OCI-LY7 (cell line): ENCODE measurements around the gene SFPQ. TPM values are rescaled to one million over a fixed set of nuclear protein-coding genes. Genes with fewer than 3 reads are reported as not detected.

Experiments used
- BruUV-seq: library from RNA; stranded (reverse); fragments of 400-500 nt; replicated peaks from 2 replicates; lab custom pipeline; 2021; lab: Mats Ljungman, UMichigan
- CTCF ChIA-PET: fragments of 300-600 bp; sonication (Branson Sonifier 250); formaldehyde crosslinking; loops from one replicate; lab custom pipeline; 2022; ENCODE audit warnings: antibody characterized with exemption; ENCODE audit not compliant: unreplicated experiment; lab: Charles Lee
- POLR2A ChIA-PET: fragments of 300-600 bp; sonication (Branson Sonifier 250); formaldehyde crosslinking; loops from one replicate; lab custom pipeline; 2022; ENCODE audit warnings: antibody characterized with exemption; lab: Charles Lee
- DNase-seq: peaks from one replicate; pipeline ENCODE4 v3.0.0-alpha.2; 2015; ENCODE audit warnings: low spot score
- H2AFZ ChIP-seq: fragments of 200-600 bp; sonication (generic), shearing (Covaris generic); 2 replicates; pipeline ENCODE4 v1.6.1; 2014; ENCODE audit warnings: mild to moderate bottlenecking, antibody characterized with exemption, low read length, moderate library complexity
- H3K27ac ChIP-seq: fragments of 200-600 bp; sonication (generic); 2 replicates; pipeline ENCODE4 v1.5.1; 2014; ENCODE audit warnings: mixed run types, low read depth, mild to moderate bottlenecking, moderate library complexity, low read length, inconsistent platforms; ENCODE audit not compliant: poor library complexity, severe bottlenecking
- H3K36me3 ChIP-seq: fragments of 200-600 bp; sonication (generic); 2 replicates; pipeline ENCODE4 v1.6.1; 2014; ENCODE audit warnings: mild to moderate bottlenecking, antibody characterized with exemption, low read length, moderate library complexity, mixed read lengths; ENCODE audit not compliant: insufficient read depth
- H3K4me1 ChIP-seq: fragments of 200-600 bp; sonication (generic); 2 replicates; pipeline ENCODE4 v1.5.1; 2014; ENCODE audit warnings: mild to moderate bottlenecking, low read length; ENCODE audit not compliant: insufficient read depth, poor library complexity, severe bottlenecking
- H3K4me2 ChIP-seq: fragments of 200-600 bp; sonication (generic); 2 replicates; pipeline ENCODE4 v1.6.1; 2014; ENCODE audit warnings: mild to moderate bottlenecking, low read length
- H3K4me3 ChIP-seq: fragments of 200-600 bp; sonication (generic); 2 replicates; pipeline ENCODE4 v1.5.1; 2014; ENCODE audit warnings: mild to moderate bottlenecking, low read depth, low read length; ENCODE audit not compliant: poor library complexity, severe bottlenecking
- H3K79me2 ChIP-seq: fragments of 200-600 bp; sonication (generic); 2 replicates; pipeline ENCODE4 v1.6.1; 2016; ENCODE audit warnings: low read depth, mild to moderate bottlenecking, low read length, moderate library complexity, mixed read lengths; ENCODE audit not compliant: insufficient read depth
- H3K9me2 ChIP-seq: fragments of 200-600 bp; sonication (generic); 2 replicates; pipeline ENCODE4 v1.6.1; 2016; ENCODE audit warnings: mild to moderate bottlenecking, low read length, mixed read lengths; ENCODE audit not compliant: insufficient read depth
- H3K9me3 ChIP-seq: fragments of 200-600 bp; sonication (generic); 2 replicates; pipeline ENCODE4 v1.6.1; 2014; ENCODE audit warnings: mild to moderate bottlenecking, mixed run types, low read length, mixed read lengths
- H4K20me1 ChIP-seq: fragments of 200-600 bp; sonication (generic); 2 replicates; pipeline ENCODE4 v1.6.1; 2014; ENCODE audit warnings: mild to moderate bottlenecking, antibody characterized with exemption, low read length, moderate library complexity, mixed read lengths; ENCODE audit not compliant: insufficient read depth
- CTCF ChIP-seq: fragments of 200-600 bp; sonication (generic); conservative IDR thresholded peaks from 2 replicates; pipeline ENCODE4 v1.5.1; 2014; ENCODE audit warnings: mild to moderate bottlenecking, antibody characterized with exemption, low read length, moderate library complexity, mixed read lengths
- EZH2phosphoT487 ChIP-seq: fragments of 200-600 bp; sonication (generic); IDR thresholded peaks from 2 replicates; pipeline ENCODE4 v1.6.1; 2018; ENCODE audit warnings: low read depth, borderline replicate concordance, mild to moderate bottlenecking, mixed run types, antibody characterized with exemption, low read length, moderate library complexity, mixed read lengths
- intact Hi-C: fragments of 100-400 bp; cut with micrococcal nuclease; formaldehyde crosslinking; loops from one replicate; pipeline ENCODE4 v1.10.0; 2022; ENCODE audit not compliant: unreplicated experiment
- small RNA-seq: library from RNA; depleted of rRNA; stranded (forward); fragments of <200 nt; gene quantifications from one replicate; pipeline ENCODE3, GENCODE V24; 2014
- total RNA-seq, 2 experiments: library from RNA; depleted of rRNA in 1 of 2; stranded (reverse); fragments of >200 nt in 1 of 2; shearing (Covaris generic) in 1 of 2; gene quantifications; 2 replicates each; pipeline ENCODE4 v1.2.3, GENCODE V29; 2014 to 2022

SFPQ gene
- total RNA-seq, 2 experiments from 2014 or later = 395 to 532 TPM

DNA sequence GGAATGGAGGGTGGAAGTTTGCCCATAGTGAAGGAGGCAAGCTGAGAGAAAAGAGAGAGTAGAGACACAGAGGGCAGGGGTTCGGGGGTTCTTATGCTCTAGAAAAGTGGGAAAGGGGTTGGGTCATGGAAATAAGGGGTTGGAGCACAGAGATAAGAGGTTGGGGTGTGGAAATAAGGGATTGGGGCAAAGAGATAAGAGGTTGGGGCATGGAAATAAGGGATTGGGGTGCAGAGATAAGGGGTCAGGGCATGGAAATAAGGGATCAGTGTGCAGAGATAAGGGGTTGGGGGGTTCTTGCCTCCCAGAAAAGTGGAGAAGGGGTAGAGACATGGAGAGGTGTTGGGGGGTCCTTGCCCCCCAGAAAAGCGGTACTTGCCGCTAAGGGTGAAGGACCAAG, 56.2 kb downstream of the SFPQ start:
- CTCF ChIA-PET = no interaction called here
- POLR2A ChIA-PET = no interaction called here
- no peak for DNase-seq
- no TSS peak for BruUV-seq
- H3K79me2 ChIP-seq = no peaks in the 10 kb centered on the region
- no peak overlapping the region for H3K4me3 ChIP-seq
- no peaks in the 10 kb centered on the region for H3K4me1 ChIP-seq
- no peaks in the 10 kb centered on the region for H3K9me3 ChIP-seq
- H3K27ac ChIP-seq = no peak overlapping the region
- no peak overlapping the region for H3K4me2 ChIP-seq
- TF ChIP-seq EZH2phosphoT487 (no peak), CTCF (no peak)
- H3K9me2 ChIP-seq = no peaks in the 10 kb centered on the region
- intact Hi-C loops = no loop called here
- no peaks in the 10 kb centered on the region for H4K20me1 ChIP-seq
- H3K36me3 ChIP-seq = no peaks in the 10 kb centered on the region
- no peak overlapping the region for H2AFZ ChIP-seq

Small RNAs within 50 kb of the gene (small RNA-seq; reads per million reads assigned to genes)
- not detected for gene RF00019

Other genes starting within 250 kb of the SFPQ start
- gene TMEM35B, start 207.8 kb downstream of the SFPQ start, total RNA-seq (2014; rRNA removed; shearing (Covaris generic)) = 15.5 and 16.5 TPM in 2 replicates
- 19.4 and 19.8 TPM in 2 replicates for gene TMEM35B, start 207.8 kb downstream of the SFPQ start, total RNA-seq (2022)
- gene ZMYM6, start 161.2 kb downstream of the SFPQ start, total RNA-seq (2014; rRNA removed; shearing (Covaris generic)) = 10.9 and 11.4 TPM in 2 replicates
- 24.2 and 30.5 TPM in 2 replicates for gene ZMYM6, start 161.2 kb downstream of the SFPQ start, total RNA-seq (2022)
- 6.1 and 6.9 TPM in 2 replicates for gene ZMYM1, start 113.8 kb downstream of the SFPQ start, total RNA-seq (2014; rRNA removed; shearing (Covaris generic))
- gene ZMYM1, start 113.8 kb downstream of the SFPQ start, total RNA-seq (2022) = 9.5 and 13.8 TPM in 2 replicates
- gene ZMYM4, start 75.6 kb upstream of the SFPQ start, total RNA-seq (2014; rRNA removed; shearing (Covaris generic)) = 21.1 and 24.3 TPM in 2 replicates
- 43.8 and 54.3 TPM in 2 replicates for gene ZMYM4, start 75.6 kb upstream of the SFPQ start, total RNA-seq (2022)